Activated T-cell treated with anti-CD3 and anti-CD28 coated beads for 4 hours (primary cell): ENCODE data around the gene BMS1.
"Not testable (repeated sequence)": the region's sequence is repeated elsewhere in the genome, so short reads cannot be mapped to it uniquely, and the experiment has no call there.

ENCODE experiments used
- DNase-seq: peaks from one replicate; pipeline ENCODE4 v3.0.0-alpha.2; 2020

BMS1 gene

GRCh38 chr10:42790835-42791234, 8.2 kb downstream of the BMS1 start:
- no peak for DNase-seq

GRCh38 chr10:42795701-42796100, 13.1 kb downstream of the BMS1 start:
- no peak for DNase-seq

- no peak for DNase-seq
Observed at GRCh38 chr10:42801135-42801534, 18.5 kb downstream of the BMS1 start.

GRCh38 chr10:42802876-42803275, 20.3 kb downstream of the BMS1 start:
- no peak for DNase-seq

GRCh38 chr10:42809676-42810075, 27.1 kb downstream of the BMS1 start:
- DNase-seq = no peak

GRCh38 chr10:42812028-42812427, 29.4 kb downstream of the BMS1 start:
- DNase-seq = no peak

GRCh38 chr10:42813989-42814687, 31.5 kb downstream of the BMS1 start:
- not testable (repeated sequence) for DNase-seq

GRCh38 chr10:42816334-42816733, 33.7 kb downstream of the BMS1 start:
- not testable (repeated sequence) for DNase-seq

- DNase-seq = no peak
Observed at GRCh38 chr10:42816912-42817311, 34.3 kb downstream of the BMS1 start.

GRCh38 chr10:42817417-42817816, 34.8 kb downstream of the BMS1 start:
- DNase-seq = not testable (repeated sequence)

GRCh38 chr10:42826759-42827158, 44.2 kb downstream of the BMS1 start:
- not testable (repeated sequence) for DNase-seq

- no peak for DNase-seq
Observed at GRCh38 chr10:42827201-42827600, 44.6 kb downstream of the BMS1 start.

- not testable (repeated sequence) for DNase-seq
Observed at GRCh38 chr10:42828391-42828790, 45.8 kb downstream of the BMS1 start.

GRCh38 chr10:42830237-42830636, 47.6 kb downstream of the BMS1 start:
- DNase-seq = no peak

GRCh38 chr10:42836096-42836495, 53.5 kb downstream of the BMS1 start:
- DNase-seq = no peak

- DNase-seq = no peak
Observed at GRCh38 chr10:42836771-42837468, 54.3 kb downstream of the BMS1 start.

- DNase-seq = not testable (repeated sequence)
Observed at GRCh38 chr10:42844810-42845209, 62.2 kb downstream of the BMS1 start.

- not testable (repeated sequence) for DNase-seq
Observed at GRCh38 chr10:42847261-42847660, 64.7 kb downstream of the BMS1 start.

- DNase-seq = no peak
Observed at GRCh38 chr10:42850931-42851330, 68.3 kb downstream of the BMS1 start.

GRCh38 chr10:42859256-42859655, 76.7 kb downstream of the BMS1 start:
- no peak for DNase-seq

GRCh38 chr10:42860016-42860415, 77.4 kb downstream of the BMS1 start:
- DNase-seq = not testable (repeated sequence)

- DNase-seq = not testable (repeated sequence)
Observed at GRCh38 chr10:42862801-42863200, 80.2 kb downstream of the BMS1 start.

- no peak for DNase-seq
Observed at GRCh38 chr10:42864575-42864974, 82.0 kb downstream of the BMS1 start.

GRCh38 chr10:42865716-42866114, 83.1 kb downstream of the BMS1 start:
- DNase-seq = no peak
